Right ventricle myocardium superior (tissue), 1 donor: Measurements from ENCODE around the gene GAL3ST1. TPM values are rescaled to one million over a fixed set of nuclear protein-coding genes. Genes with fewer than 3 reads are reported as not detected.
"Not testable (repeated sequence)": the region's sequence is repeated elsewhere in the genome, so short reads cannot be mapped to it uniquely, and the experiment has no call there.

Experiments used
- ATAC-seq: fragments of 200-7000 bp; cut with Tn5 transposase; one replicate; pipeline ENCODE4 v1.9.1; 2020; ENCODE audit warnings: mild to moderate bottlenecking; ENCODE audit not compliant: poor library complexity
- DNase-seq: peaks from one replicate; pipeline ENCODE4 v3.0.0-alpha.2; 2020
- intact Hi-C: fragments of 100-400 bp; cut with DNase I; formaldehyde crosslinking; loops from one replicate; pipeline ENCODE4 v1.11.2; 2022
- total RNA-seq: library from RNA; stranded (reverse); fragmentation: NEBNext Ultra II Directional; extraction: Animal tissue kit (Norgen Biotek cat#: 25700); gene quantifications from one replicate; pipeline ENCODE4 v1.2.1, GENCODE V29; 2021
- donor health status: DM: no; HTN: yes; CAD: no; lungs with severe emphysema.

GAL3ST1 gene
- total RNA-seq, 1 donor from 2014 or later = 0.27 TPM

GRCh38 chr22:30601464-30601863, 27.0 kb upstream of the GAL3ST1 start:
- DNase-seq = no peak
- intact Hi-C loops = no loop called here
- no peak for ATAC-seq

- no peak for DNase-seq
- ATAC-seq = no peak
- intact Hi-C loops = no loop called here
Observed at GRCh38 chr22:30600921-30601320, 26.5 kb upstream of the GAL3ST1 start.

DNA sequence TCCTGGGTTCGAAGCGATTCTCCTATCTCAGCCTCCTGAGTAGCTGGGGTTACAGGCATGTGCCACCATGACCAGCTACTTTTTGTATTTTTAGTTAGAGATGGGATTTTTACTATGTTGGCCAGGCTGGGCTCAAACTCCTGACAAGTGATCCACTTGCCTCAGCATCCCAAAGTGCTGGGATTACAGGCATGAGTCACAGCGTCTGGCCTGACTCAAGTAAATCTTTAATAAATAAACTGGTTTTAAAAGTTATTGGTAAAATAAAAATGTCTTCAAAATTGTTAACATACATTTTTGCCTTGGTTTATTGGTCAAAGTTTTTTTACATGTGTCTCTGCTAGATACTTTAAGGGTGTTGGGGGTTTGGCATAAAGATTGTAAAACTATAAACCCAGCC, 24.5 kb upstream of the GAL3ST1 start:
- DNase-seq (no peak), ATAC-seq (no peak)
- intact Hi-C loops = no loop called here

- ATAC-seq = no peak
- DNase-seq = no peak
- intact Hi-C loops = no loop called here
Observed at GRCh38 chr22:30596886-30597285, 22.4 kb upstream of the GAL3ST1 start.

DNA sequence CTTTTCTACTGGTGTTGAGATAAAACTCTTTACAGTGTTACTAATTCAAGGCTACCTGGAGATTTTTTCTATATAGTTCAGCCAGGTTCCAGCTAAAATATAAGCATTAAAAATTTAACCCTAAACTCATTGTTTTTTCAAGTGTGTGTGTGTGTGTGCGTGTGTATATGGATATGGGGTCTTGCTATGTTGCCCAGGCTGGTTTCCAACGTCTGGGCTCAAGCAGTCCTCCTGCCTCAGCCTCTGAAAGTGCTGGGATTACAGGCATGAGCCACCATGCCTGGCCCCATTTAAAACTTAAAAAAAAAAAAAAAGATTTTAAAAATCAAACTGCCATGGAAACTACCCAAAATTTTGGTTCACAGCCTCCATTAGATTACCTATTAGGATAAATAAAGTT, 21.7 kb upstream of the GAL3ST1 start:
- ATAC-seq (no peak), DNase-seq (no peak)
- intact Hi-C loops = no loop called here

DNA sequence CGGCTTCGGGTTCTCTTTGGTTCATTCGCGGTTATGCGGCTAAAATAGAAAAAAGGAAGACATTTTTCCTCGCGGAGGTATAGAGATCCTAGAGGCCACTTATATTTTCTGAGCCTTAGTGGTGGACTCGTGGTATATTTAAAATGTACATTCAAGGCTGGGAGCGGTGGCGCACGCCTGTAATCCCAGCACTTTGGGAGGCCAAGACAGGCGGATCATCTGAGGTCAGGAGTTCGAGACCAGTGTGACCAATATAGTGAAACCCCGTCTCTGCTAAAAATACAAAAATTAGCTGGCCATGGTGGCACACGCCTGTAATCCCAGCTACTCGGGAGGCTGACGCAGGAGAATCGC, 17.9 kb upstream of the GAL3ST1 start:
- intact Hi-C loops, DNase-seq, ATAC-seq: not testable (repeated sequence)

DNA sequence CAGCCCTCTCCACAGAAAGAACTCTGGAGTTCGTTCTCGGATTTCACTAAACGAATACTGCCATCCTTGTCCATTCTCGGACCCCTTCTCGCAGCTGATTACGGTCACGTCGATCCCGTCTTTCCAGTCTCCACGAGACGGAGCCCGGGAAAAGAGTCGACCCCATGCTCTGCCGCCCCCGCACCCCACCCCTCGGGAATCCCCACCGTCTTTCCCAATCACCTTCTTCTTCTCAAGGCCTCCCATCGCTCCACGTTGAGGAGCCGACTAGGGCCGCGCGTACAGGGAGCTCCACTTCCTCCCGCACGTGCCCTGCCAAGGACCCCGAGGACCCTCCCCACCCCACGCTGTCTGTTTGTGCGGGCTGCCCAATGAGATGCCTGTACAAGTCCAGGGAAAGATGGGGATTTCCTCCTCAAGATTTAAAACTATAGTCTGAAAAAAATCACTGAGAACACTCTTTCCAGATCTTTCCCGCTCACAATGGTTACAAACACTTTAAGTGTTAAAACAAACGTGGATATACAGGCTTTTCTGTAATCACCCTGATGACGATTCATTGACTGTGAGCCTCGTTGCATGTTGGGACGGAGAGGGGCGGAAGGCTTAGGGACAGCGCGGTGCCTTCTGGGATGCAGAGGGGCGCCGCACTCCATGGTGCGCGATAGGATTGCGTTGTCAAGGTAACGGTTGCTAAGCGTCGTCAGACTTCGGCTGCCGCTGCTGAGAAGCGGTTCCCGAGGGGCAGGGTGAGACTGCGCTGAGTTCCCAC, 17.3 kb upstream of the GAL3ST1 start, which contains the start of gene PES1:
TSS of gene PES1 (minus strand) at position 323 of the 772 bp plus-strand sequence. CDS start at position 246, 77 bp downstream.
- intact Hi-C loops = no loop called here
- peak; percentile 100 for ATAC-seq

DNA sequence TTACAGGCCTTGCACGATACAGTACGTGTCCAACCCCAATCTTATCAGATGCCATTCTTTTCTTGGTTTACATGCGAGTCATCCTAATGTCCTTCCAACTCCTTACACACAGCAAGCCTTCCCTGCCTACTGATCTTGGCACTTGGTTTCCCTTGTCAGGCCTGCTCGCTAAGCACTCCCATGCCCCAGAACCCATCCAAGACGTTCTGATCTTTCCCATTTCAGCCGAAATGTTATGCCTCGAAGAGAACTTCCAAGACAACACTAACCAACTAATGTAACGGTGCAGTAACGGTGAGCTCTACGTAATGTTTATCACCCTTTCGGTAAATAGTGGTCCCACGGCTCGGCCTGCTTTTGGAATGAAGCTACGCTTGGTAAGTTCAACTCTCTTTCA, 16.7 kb upstream of the GAL3ST1 start:
- ATAC-seq = no peak
- intact Hi-C loops = no loop called here
- DNase-seq = no peak

More for the DNA sequence above, 17.3 kb upstream of the GAL3ST1 start, which contains the start of gene PES1:
- peak; percentile 96 for DNase-seq

GRCh38 chr22:30586414-30586813, 11.9 kb upstream of the GAL3ST1 start:
- DNase-seq (no peak), ATAC-seq (no peak)
- intact Hi-C loops = no loop called here

DNA sequence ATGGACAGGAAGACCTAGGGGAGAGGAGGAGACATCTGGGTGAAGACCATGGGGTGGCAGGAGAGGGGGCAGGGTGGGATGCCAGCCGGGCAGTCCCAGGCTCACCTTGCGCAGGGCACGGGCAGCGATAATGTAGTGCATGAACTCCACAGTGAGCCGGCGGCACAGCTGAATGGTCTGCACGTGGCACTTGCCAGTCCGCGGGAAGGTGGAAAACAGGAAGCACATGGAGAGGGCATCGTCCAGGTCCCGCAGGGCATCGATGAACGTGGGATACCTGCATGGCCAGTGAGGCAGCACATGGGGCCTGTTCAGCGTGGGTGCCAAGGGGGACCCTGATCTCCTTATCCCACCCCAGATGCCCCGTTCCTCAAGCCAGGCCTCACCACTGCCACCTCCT, 10.0 kb upstream of the GAL3ST1 start:
- DNase-seq (no peak), ATAC-seq (no peak)
- intact Hi-C loops = no loop called here

- ATAC-seq (no peak), DNase-seq (no peak)
Observed at GRCh38 chr22:30582788-30583545, 8.5 kb upstream of the GAL3ST1 start.

DNA sequence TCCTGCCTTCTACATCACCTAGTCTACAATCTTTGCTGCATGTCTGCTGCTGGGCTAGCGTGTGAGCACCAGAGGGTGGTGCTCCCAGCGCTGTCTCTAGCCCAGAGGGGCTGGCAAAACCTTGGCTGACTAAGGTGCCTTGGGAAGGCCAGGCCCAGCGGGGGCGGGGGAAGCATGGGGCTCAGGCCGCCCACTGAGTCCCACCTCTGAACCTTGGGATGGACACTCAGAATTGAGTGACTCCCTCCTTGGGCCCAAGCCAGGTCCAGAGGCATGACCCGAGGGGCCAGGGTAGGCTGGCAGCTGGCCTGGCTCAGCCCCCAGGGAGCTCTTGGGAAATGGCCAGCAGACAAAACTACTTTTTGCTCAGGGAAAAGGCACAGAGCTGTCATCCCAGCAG, 7.6 kb upstream of the GAL3ST1 start:
- DNase-seq (no peak), ATAC-seq (no peak)
- intact Hi-C loops = no loop called here

More at GRCh38 chr22:30582788-30583545, 8.5 kb upstream of the GAL3ST1 start:
- intact Hi-C loops = no loop called here

DNA sequence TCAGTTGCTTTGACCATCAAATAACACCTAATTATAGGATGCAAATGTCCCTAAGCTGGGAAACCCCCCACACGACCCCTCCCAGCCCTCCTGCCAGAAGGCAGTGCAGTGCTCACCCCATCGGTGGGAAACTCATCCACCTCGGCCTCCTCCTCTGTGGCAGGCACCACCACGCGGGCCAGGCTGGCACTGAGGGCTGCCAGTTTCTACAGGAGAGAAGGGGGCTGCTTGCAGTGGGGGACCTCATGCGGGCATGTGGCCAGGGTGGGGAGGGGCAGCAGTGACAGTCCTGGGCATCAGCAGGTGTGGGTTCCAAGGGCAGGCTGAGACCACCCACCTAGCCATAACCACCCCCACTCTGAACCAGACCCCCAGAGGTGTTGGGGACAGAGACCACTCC, 6.4 kb upstream of the GAL3ST1 start:
- DNase-seq = no peak
- no peak for ATAC-seq
- intact Hi-C loops = no loop called here

GRCh38 chr22:30578481-30578880, 4.0 kb upstream of the GAL3ST1 start:
- no peak for ATAC-seq
- no peak for DNase-seq
- intact Hi-C loops = no loop called here

GRCh38 chr22:30575859-30576258, 1.4 kb upstream of the GAL3ST1 start:
- ATAC-seq (no peak), DNase-seq (no peak)
- intact Hi-C loops = no loop called here

DNA sequence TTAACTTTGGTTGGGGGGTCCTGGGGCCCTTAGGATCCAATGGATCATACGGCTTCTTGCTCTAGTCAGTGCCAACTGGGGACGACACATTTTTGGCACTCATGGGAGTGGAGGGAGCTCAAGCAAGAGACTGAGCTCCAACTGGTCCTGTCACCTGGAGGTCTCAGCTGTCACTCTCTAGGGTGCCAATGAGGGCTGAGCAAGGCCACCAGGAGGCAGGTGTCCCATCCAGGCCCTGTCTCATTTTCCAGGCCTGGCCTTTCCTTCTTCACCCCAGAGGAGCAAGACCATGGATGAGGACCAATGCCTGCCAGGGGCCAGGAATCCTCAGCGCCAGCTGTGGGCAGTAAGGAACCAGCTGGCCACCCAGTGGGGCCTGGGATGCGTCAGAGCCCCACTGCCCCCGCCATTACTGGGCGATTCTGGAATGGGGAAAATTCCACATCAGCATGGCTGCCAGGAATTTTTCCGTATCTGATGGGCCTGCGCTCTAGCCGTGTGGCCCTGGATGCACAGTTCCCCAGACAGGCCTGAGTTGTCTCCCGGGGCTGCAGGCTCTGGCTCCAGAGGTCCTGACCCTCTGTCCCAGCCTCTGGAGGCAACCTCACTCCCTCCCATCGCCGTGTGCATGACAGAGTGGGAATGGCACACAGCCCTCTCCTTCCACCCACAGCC, 669 bp upstream of the GAL3ST1 start:
- intact Hi-C loops = no loop called here
- DNase-seq (no peak), ATAC-seq (peak; percentile 38)

DNA sequence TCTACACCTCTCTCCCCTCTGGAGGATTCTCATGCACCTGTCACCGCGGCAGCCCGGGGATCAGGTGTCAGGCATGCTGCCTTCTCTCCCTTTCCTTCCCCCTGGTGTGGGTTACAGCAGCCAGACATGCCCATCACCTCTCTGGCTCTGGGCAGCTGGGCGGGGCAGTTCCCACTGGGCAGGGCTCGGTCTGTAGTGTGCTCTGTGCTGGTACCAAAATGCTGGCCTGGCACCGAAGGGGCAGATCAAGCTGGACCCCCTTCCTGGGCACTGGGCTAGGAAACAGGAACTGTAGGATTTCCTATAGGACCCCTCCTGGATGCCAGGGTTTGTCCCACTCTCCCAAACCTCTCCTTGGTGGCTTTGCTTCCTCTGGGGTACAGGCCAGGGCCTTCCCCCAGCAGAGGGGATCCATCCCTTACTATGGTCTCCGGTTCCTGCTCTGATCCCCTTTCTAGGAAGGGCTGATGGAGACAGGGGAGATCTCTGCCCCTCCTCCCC, 821 bp downstream of the GAL3ST1 start:
- no peak for DNase-seq
- intact Hi-C loops = no loop called here
- ATAC-seq = no peak

DNA sequence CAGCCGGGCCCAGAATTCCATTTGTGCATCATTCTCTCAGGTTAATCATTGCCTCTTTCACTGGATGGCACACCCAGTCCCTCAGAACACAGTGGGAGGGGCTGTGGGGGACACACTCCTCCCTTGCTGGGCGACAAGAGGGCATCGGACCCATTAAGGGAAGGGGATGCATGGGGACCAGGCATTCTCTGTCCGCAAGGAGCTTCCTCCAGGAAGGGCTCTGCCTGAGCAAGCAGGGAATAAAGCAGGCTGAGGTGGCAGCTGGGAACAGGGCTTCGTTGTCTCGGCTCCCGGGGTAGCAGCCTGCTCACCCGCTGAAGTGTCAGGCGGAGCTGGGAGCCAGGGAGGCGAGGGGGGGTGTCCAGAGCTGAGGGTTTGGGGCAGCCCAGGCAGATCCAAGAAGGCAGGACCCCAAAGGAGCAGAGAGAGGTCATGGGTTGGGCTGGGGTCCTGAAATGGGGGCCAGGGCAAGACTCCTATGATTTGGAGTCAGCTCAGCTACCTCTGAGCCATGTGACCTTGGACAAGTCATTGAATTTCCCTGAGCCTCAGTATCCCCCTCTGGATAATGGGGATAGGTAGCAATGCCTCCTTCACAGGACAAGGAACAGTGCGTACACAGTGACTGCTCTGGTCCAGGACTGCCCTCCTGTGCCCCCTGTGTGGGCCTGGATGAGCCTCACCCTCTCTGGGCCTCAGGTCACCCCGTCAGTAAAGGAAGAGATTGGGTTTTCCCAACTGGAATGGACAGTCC, 1.4 kb downstream of the GAL3ST1 start:
- intact Hi-C loops = no loop called here
- DNase-seq = no peak
- no peak for ATAC-seq

DNA sequence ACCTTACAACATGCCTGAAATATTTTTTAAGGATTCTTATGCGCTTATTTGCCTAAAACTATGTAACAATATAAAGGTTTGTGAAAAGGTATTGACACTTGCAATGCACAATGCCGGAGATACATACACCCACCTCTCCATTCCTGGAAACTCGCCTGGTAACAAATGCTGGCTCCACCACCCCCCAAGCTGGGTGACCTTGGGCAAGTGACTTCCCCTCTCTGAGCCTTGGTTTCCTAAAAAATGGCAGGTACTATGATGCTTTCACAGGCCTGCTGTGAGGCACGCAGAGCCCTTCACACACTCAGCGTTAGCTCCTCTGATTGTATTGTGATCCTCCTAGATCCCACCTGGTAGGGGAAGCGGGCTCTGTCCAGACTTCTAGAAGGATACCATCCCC, 2.3 kb downstream of the GAL3ST1 start:
- ATAC-seq (no peak), DNase-seq (peak; percentile 6)
- intact Hi-C loops = no loop called here
